Neural cell (in vitro differentiated cells): ENCODE data around the gene RAMP3. TPM values are rescaled to one million over a fixed set of nuclear protein-coding genes. Genes with fewer than 3 reads are reported as not detected.

ENCODE experiments used
- H2AFZ ChIP-seq: fragments of 200-600, 300-800 bp; sonication (generic), shearing (Covaris generic); 2 replicates; pipeline ENCODE4 v1.6.0; 2014; ENCODE audit warnings: low read depth, mild to moderate bottlenecking, antibody characterized with exemption, low read length, moderate library complexity
- H3F3A ChIP-seq: fragments of 200-600 bp; shearing (Covaris generic); 2 replicates; pipeline ENCODE4 v1.6.1; 2016; ENCODE audit warnings: mild to moderate bottlenecking, moderate library complexity, mixed read lengths, antibody characterized with exemption, low read length; ENCODE audit not compliant: insufficient read depth, poor library complexity, severe bottlenecking
- H3K27ac ChIP-seq: fragments of 200-600, 300-800 bp; sonication (generic), shearing (Covaris generic); 2 replicates; pipeline ENCODE4 v1.5.1; 2014; ENCODE audit warnings: mild to moderate bottlenecking, low read length, moderate library complexity
- H3K27me3 ChIP-seq: fragments of 300-800, 200-600 bp; sonication (generic), shearing (Covaris generic); 2 replicates; pipeline ENCODE4 v1.6.0; 2014; ENCODE audit warnings: mild to moderate bottlenecking, low read depth, low read length, moderate library complexity; ENCODE audit not compliant: insufficient read depth
- H3K36me3 ChIP-seq: fragments of 300-800, 200-600 bp; sonication (generic), shearing (Covaris generic); 2 replicates; pipeline ENCODE4 v1.5.1; 2014; ENCODE audit warnings: mild to moderate bottlenecking, antibody characterized with exemption, low read length, moderate library complexity; ENCODE audit not compliant: insufficient read depth
- H3K4me2 ChIP-seq: fragments of 300-800, 200-600 bp; sonication (generic), shearing (Covaris generic); 2 replicates; pipeline ENCODE4 v1.6.0; 2014; ENCODE audit warnings: mild to moderate bottlenecking, low read length
- H3K4me3 ChIP-seq: fragments of 300-800, 200-600 bp; sonication (generic), shearing (Covaris generic); 2 replicates; pipeline ENCODE4 v1.5.1; 2014; ENCODE audit warnings: mild to moderate bottlenecking, low read length, moderate library complexity
- H3K79me2 ChIP-seq: fragments of 200-600 bp; shearing (Covaris generic); replicated peaks from 2 replicates; pipeline ENCODE4 v1.6.0; 2014; ENCODE audit warnings: mild to moderate bottlenecking, low read length, moderate library complexity; ENCODE audit not compliant: insufficient read depth
- H3K9ac ChIP-seq: fragments of 300-800, 200-600 bp; sonication (generic), shearing (Covaris generic); 2 replicates; pipeline ENCODE4 v1.6.1; 2016; ENCODE audit warnings: mild to moderate bottlenecking, low read length, mixed read lengths
- H3K9me2 ChIP-seq: fragments of 200-600 bp; shearing (Covaris generic); 2 replicates; pipeline ENCODE4 v1.6.1; 2016; ENCODE audit warnings: mild to moderate bottlenecking, low read length, mixed read lengths; ENCODE audit not compliant: insufficient read depth
- H3K9me3 ChIP-seq: fragments of 200-600, 300-800 bp; sonication (generic), shearing (Covaris generic); 2 replicates; pipeline ENCODE4 v1.6.1; 2016; ENCODE audit warnings: mild to moderate bottlenecking, mixed run types, low read length, moderate library complexity, mixed read lengths
- H4K20me1 ChIP-seq: fragments of 200-600 bp; shearing (Covaris generic); 2 replicates; pipeline ENCODE4 v1.6.1; 2016; ENCODE audit warnings: mild to moderate bottlenecking, mixed run types; ENCODE audit not compliant: insufficient read depth
- CTCF ChIP-seq: fragments of 450-650 bp; IDR thresholded peaks from 2 replicates; pipeline ENCODE4 v1.5.1; 2014; ENCODE audit warnings: antibody characterized with exemption, mild to moderate bottlenecking, moderate library complexity; ENCODE audit not compliant: poor library complexity, severe bottlenecking
- EP300 ChIP-seq: fragments of 450-650 bp; conservative IDR thresholded peaks from 2 replicates; pipeline ENCODE4 v1.6.1; 2014; ENCODE audit warnings: antibody characterized with exemption, mild to moderate bottlenecking, moderate library complexity; ENCODE audit not compliant: poor library complexity, severe bottlenecking
- EZH2 ChIP-seq: fragments of 200-600, 300-800 bp; shearing (Covaris generic), sonication (generic); IDR thresholded peaks from 2 replicates; pipeline ENCODE4 v1.6.1; 2014; ENCODE audit warnings: antibody characterized with exemption, low read length, borderline replicate concordance, mild to moderate bottlenecking; ENCODE audit not compliant: insufficient read depth, poor library complexity, severe bottlenecking
- MXI1 ChIP-seq: fragments of 450-650 bp; conservative IDR thresholded peaks from 2 replicates; pipeline ENCODE4 v1.6.1; 2014; ENCODE audit warnings: antibody characterized with exemption, mild to moderate bottlenecking; ENCODE audit not compliant: poor library complexity, severe bottlenecking
- POLR2AphosphoS5 ChIP-seq: IDR thresholded peaks from 2 replicates; pipeline ENCODE4 v1.6.1; 2012
- RAD21 ChIP-seq: fragments of 450-650 bp; conservative IDR thresholded peaks from 2 replicates; pipeline ENCODE4 v1.6.1; 2014; ENCODE audit warnings: antibody characterized with exemption, mild to moderate bottlenecking, moderate library complexity
- REST ChIP-seq: IDR thresholded peaks from 2 replicates; pipeline ENCODE4 v1.6.1; 2012; ENCODE audit warnings: borderline replicate concordance
- SMC3 ChIP-seq: fragments of 450-650 bp; conservative IDR thresholded peaks from 2 replicates; pipeline ENCODE4 v1.6.1; 2014; ENCODE audit warnings: antibody characterized with exemption, mild to moderate bottlenecking, moderate library complexity; ENCODE audit not compliant: poor library complexity
- TAF1 ChIP-seq: IDR thresholded peaks from 2 replicates; pipeline ENCODE4 v1.6.1; 2012; ENCODE audit warnings: low read depth
- polyA plus RNA-seq: library from polyadenylated mRNA; depleted of rRNA; stranded (reverse); fragments of >200 nt; gene quantifications from 2 replicates; pipeline ENCODE4 v1.2.3, GENCODE V29; 2014

RAMP3 gene
- polyA plus RNA-seq, 1 donor from 2014 or later: not detected

GRCh38 chr7:45149606-45150005 lies 8.0 kb upstream of the RAMP3 start:
- Histone ChIP-seq H3K27ac (no peak overlapping the region), H2AFZ (no peak overlapping the region), H3K4me2 (no peak overlapping the region), H3K9me2 (no peaks in the 10 kb centered on the region), H3K4me3 (no peak overlapping the region), H3F3A (no peaks in the 10 kb centered on the region), H3K36me3 (no peaks in the 10 kb centered on the region), H3K9me3 (no peaks in the 10 kb centered on the region), H4K20me1 (no peaks in the 10 kb centered on the region), H3K79me2 (no peaks in the 10 kb centered on the region), H3K9ac (no peak overlapping the region), H3K27me3 (no peaks in the 10 kb centered on the region)
- TF ChIP-seq REST: no peak
- no peak for TF ChIP-seq EP300
- no peak for TF ChIP-seq TAF1
- no peak for TF ChIP-seq MXI1
- TF ChIP-seq RAD21: no peak
- TF ChIP-seq SMC3: no peak
- no peak for TF ChIP-seq CTCF
- no peak for TF ChIP-seq POLR2AphosphoS5
- no peak for TF ChIP-seq EZH2

- no peaks in the 10 kb centered on the region for H3K27me3 ChIP-seq
- no peak overlapping the region for H2AFZ ChIP-seq
- no peaks in the 10 kb centered on the region for H3F3A ChIP-seq
- H3K79me2 ChIP-seq: no peaks in the 10 kb centered on the region
- H3K4me2 ChIP-seq: no peak overlapping the region
- H3K9ac ChIP-seq: no peak overlapping the region
- no peak overlapping the region for H3K4me3 ChIP-seq
- TF ChIP-seq EP300 (no peak), MXI1 (no peak), REST (no peak)
- no peaks in the 10 kb centered on the region for H4K20me1 ChIP-seq
- no peaks in the 10 kb centered on the region for H3K9me2 ChIP-seq
- H3K9me3 ChIP-seq: no peaks in the 10 kb centered on the region
- no peak overlapping the region for H3K27ac ChIP-seq
- no peaks in the 10 kb centered on the region for H3K36me3 ChIP-seq
Measured at GRCh38 chr7:45150199-45150598, 7.4 kb upstream of the RAMP3 start.
